ENCODE data around the gene NISCH. TPM values are rescaled to one million over a fixed set of nuclear protein-coding genes. Genes with fewer than 3 reads are reported as not detected.

NISCH gene
- polyA plus RNA-seq, 1 experiment = 71.0 TPM

- H3K27ac ChIP-seq (ENCODE audit: low read depth, low read length) = no peak overlapping the region
- POLR2A ChIA-PET = no interaction called here
- no peak overlapping the region for H3K4me3 ChIP-seq (ENCODE audit: low read depth, low read length)
- CTCF ChIA-PET = interaction anchor here (0.9 to 14.6 kb wide), 4 partner anchors 14 to 93 kb away, joined by 3 to 359 read pairs (median 5); partner anchors contain the start of gene SEMA3G
- H3K9me3 ChIP-seq (ENCODE audit: control insufficient read depth, insufficient read depth, low read length) = no peaks in the 10 kb centered on the region
- TF ChIP-seq CTCF (IDR thresholded peaks at IDR 0.05; ENCODE audit: low read depth, low read length) = no peak
- no peak for DNase-seq (ENCODE audit: low read depth, low spot score)
- peaks cover 19% of the 10 kb centered on the region for H3K27me3 ChIP-seq (ENCODE audit: control insufficient read depth, insufficient read depth, low read length)
Observed at GRCh38 chr3:52432691-52433141, 22.7 kb upstream of the NISCH start.

GRCh38 chr3:52433328-52433995, 21.9 kb upstream of the NISCH start:
- no peak for DNase-seq (ENCODE audit: low read depth, low spot score)
- ChIA-PET POLR2A (interaction anchor here (1.1 kb wide), 1 partner anchor 21 kb away, joined by 3 read pairs; no protein-coding TSS in a partner anchor), CTCF (interaction anchor here (1.5 to 14.6 kb wide), 2 partner anchors 13 to 21 kb away, joined by 4 to 359 read pairs; partner anchors contain the start of gene SEMA3G)
- Histone ChIP-seq H3K27me3 (ENCODE audit: control insufficient read depth, insufficient read depth, low read length) (peaks cover 19% of the 10 kb centered on the region), H3K4me3 (ENCODE audit: low read depth, low read length) (no peak overlapping the region), H3K9me3 (ENCODE audit: control insufficient read depth, insufficient read depth, low read length) (no peaks in the 10 kb centered on the region), H3K27ac (ENCODE audit: low read depth, low read length) (no peak overlapping the region)
- no peak for TF ChIP-seq CTCF (IDR thresholded peaks at IDR 0.05; ENCODE audit: low read depth, low read length)

GRCh38 chr3:52433996-52434479, 21.4 kb upstream of the NISCH start:
- DNase-seq (ENCODE audit: low read depth, low spot score) = no peak
- no peak overlapping the region for H3K27ac ChIP-seq (ENCODE audit: low read depth, low read length)
- H3K9me3 ChIP-seq (ENCODE audit: control insufficient read depth, insufficient read depth, low read length) = no peaks in the 10 kb centered on the region
- peaks cover 23% of the 10 kb centered on the region for H3K27me3 ChIP-seq (ENCODE audit: control insufficient read depth, insufficient read depth, low read length)
- no peak overlapping the region for H3K4me3 ChIP-seq (ENCODE audit: low read depth, low read length)
- ChIA-PET CTCF (interaction anchor here (1.5 to 14.6 kb wide), 2 partner anchors 13 to 22 kb away, joined by 4 to 359 read pairs; partner anchors contain the start of gene SEMA3G), POLR2A (interaction anchor here (1.1 kb wide), 1 partner anchor 22 kb away, joined by 3 read pairs; no protein-coding TSS in a partner anchor)
- no peak for TF ChIP-seq CTCF (IDR thresholded peaks at IDR 0.05; ENCODE audit: low read depth, low read length)

GRCh38 chr3:52434491-52435115, 20.8 kb upstream of the NISCH start:
- Histone ChIP-seq H3K27ac (ENCODE audit: low read depth, low read length) (no peak overlapping the region), H3K27me3 (ENCODE audit: control insufficient read depth, insufficient read depth, low read length) (peaks cover 23% of the 10 kb centered on the region), H3K9me3 (ENCODE audit: control insufficient read depth, insufficient read depth, low read length) (no peaks in the 10 kb centered on the region), H3K4me3 (ENCODE audit: low read depth, low read length) (no peak overlapping the region)
- POLR2A ChIA-PET = interaction anchor here (1.1 kb wide), 1 partner anchor 22 kb away, joined by 3 read pairs; no protein-coding TSS in a partner anchor
- CTCF ChIA-PET = interaction anchor here (1.5 to 14.6 kb wide), 2 partner anchors 12 to 22 kb away, joined by 4 to 359 read pairs; partner anchors contain the start of gene SEMA3G
- TF ChIP-seq CTCF (IDR thresholded peaks at IDR 0.05; ENCODE audit: low read depth, low read length) = no peak
- no peak for DNase-seq (ENCODE audit: low read depth, low spot score)
